ENCODE data around the gene DDR2.

Gene DDR2

GRCh38 chr1:162835157-162835899 is 203.1 kb downstream of the DDR2 start:
- peaks cover 20% of the 10 kb centered on the region for H3K4me1 Mint-ChIP-seq (ENCODE audit: low read depth)
- H3K27ac Mint-ChIP-seq = no peak overlapping the region
- peaks cover 38% of the 10 kb centered on the region for H3K9me3 Mint-ChIP-seq
- peaks cover 13% of the 10 kb centered on the region for H3K27me3 Mint-ChIP-seq (ENCODE audit: low read depth)
- H3K4me3 Mint-ChIP-seq = no peak overlapping the region
- peak; percentile 10 for DNase-seq (ENCODE audit: low spot score)
- peaks cover 7% of the 10 kb centered on the region for H3K36me3 Mint-ChIP-seq (ENCODE audit: low read depth)

All from T-helper 2 cell treated with Interferon-gamma antibody and Interleukin-4, amounts not matched to agents 5 μg/mL and 100 μg/mL, for 36 hours (primary cell).